GM21360 (cell line): Measurements from ENCODE around the gene MAK.
"Not testable (repeated sequence)": the region's sequence is repeated elsewhere in the genome, so short reads cannot be mapped to it uniquely, and the experiment has no call there.

Experiments used
- ATAC-seq: cut with Tn5 transposase; IDR thresholded peaks from one replicate; pipeline ENCODE4 v1.9.1; 2021; ENCODE audit warnings: mild to moderate bottlenecking, moderate library complexity; ENCODE audit not compliant: unreplicated experiment

Gene MAK

GRCh38 chr6:10854922-10855632 lies 16.7 kb upstream of the MAK start:
- ATAC-seq, result no peak

- ATAC-seq, result not testable (repeated sequence)
Observed at GRCh38 chr6:10853849-10854300, 15.5 kb upstream of the MAK start.

- no peak for ATAC-seq
Observed at GRCh38 chr6:10852361-10852960, 14.1 kb upstream of the MAK start.

GRCh38 chr6:10850728-10851127 lies 12.4 kb upstream of the MAK start:
- no peak for ATAC-seq

GRCh38 chr6:10849901-10850300 lies 11.6 kb upstream of the MAK start:
- ATAC-seq, result no peak

DNA sequence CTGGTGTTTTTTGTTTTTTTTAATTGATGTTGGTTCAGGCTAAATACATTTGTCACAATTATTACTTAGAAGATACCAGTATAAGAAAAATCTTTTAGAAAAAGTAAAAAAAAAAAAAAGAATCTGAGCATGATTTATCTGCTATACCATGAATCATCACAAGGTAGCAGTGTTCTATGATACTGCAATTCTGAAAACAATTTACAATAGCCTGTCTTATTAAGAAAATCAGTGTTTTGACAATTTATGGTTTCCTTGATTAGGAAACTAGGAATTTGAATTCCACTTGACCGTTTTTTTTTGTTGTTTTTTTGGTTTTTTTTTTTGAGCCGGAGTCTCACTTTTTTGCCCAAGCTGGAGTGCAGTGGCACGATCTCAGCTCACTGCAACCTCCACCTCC lies 9.3 kb upstream of the MAK start:
- no peak for ATAC-seq

GRCh38 chr6:10843554-10843953 lies 5.2 kb upstream of the MAK start:
- ATAC-seq, result no peak

GRCh38 chr6:10838794-10839333 lies 525 bp upstream of the MAK start:
- peak; percentile 70 for ATAC-seq

- ATAC-seq, result no peak
Observed at GRCh38 chr6:10837622-10837994, 731 bp downstream of the MAK start.

DNA sequence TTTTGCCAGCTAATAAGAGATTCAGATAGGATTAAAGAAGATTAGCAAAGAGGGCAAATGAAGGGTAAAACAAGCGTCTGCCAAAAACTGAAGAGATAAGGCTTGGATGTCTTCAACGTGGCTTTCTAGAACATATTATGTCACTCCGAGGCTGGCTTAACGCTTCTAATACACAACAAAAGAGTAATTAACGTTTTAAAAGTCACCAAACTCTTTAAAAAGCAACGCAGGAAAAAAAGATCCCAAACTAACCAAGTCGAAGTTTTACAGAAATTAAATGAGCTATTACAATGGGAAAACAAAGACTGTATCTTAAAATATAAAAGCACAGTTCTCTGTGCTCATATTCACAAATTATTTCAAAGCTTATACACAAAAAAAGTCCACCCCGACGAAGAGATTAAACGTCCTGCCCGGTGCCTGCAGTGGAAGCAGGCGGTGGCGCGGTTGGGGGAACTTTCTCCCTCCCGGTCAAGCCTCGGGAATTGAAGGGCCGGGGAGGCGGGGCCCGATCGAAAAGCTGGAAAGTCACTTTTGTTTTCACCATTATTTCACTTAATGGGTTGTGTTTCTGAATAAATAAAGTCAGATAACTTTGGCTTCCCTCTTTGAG lies 1.2 kb downstream of the MAK start:
- ATAC-seq, result no peak

DNA sequence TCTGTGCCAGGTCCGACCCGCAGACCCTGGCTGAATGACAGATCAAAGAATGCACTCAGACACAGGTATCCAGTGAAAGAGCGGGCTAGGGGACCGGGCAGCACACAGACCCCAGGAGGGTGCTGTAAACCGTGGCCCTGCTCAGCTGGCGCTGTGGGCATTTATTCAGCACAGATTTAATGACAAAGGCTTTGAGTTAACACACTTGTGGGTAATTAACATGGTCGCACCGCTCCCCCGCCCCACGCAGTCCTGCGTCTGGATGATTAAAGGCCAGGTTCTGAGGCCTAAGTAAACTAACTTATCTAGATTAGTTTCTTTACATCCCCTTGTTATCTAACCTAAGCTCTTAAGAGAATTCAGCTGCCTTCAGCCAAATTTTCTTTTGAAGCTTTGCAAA lies 3.5 kb downstream of the MAK start:
- no peak for ATAC-seq

DNA sequence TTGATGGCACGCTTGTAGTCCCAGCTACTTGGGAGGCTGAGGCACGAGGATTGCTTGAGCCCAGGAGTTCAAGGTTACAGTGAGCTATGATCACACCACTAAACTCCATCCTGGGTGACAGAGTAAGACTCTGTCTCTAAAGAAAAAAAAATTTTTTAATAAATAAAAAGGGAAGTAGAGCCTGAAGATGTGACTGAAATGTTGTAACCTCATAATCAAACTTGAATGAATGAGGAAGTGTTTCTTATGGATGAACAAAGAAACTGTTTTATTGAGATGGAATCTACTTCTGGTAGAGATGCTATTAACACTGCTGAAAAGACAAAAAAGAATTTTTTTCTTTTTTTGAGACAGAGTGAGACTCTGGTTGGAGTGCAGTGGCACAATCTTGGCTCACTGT lies 6.7 kb downstream of the MAK start:
- ATAC-seq, result no peak

DNA sequence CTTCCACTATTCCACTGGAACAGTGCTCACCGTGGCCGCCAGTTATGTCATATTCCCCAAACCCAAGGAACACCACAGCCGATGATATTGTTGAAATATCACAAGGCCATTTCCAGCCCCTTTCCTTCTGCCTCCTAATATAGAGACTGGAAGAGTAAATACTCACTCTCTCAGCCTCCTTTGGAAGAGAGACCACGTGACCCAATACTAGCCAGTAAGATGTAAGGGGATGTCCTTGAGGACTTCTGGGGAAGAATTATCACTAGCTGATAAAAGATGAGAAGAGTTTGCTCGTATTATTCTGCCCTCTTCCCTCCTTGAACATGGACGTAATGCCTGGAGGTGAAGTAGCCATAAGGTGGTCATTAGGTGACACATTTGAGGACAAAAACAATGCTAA lies 13.5 kb downstream of the MAK start:
- ATAC-seq, result no peak

- no peak for ATAC-seq
Observed at GRCh38 chr6:10824297-10824696, 14.0 kb downstream of the MAK start.

DNA sequence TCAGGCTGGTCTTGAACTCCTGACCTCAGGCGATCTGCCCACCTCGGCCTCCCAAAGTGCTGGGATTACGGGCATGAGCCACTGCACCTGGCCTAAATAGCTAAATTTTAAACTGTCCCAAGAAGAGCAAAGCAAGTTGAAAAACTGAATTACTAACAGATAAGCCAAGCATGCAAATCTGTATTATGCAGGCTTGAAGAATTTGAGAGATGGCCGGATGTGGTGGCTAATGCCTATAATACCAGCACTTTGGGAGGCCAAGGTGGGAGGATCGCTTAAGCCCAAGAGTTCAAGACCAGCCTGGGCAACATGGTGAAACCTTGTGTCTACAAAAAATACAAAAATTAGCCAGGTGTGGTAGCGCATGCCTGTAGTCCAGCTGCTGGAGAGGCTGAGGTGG lies 24.2 kb downstream of the MAK start:
- ATAC-seq, result not testable (repeated sequence)

GRCh38 chr6:10809098-10809497 lies 29.2 kb downstream of the MAK start:
- no peak for ATAC-seq

DNA sequence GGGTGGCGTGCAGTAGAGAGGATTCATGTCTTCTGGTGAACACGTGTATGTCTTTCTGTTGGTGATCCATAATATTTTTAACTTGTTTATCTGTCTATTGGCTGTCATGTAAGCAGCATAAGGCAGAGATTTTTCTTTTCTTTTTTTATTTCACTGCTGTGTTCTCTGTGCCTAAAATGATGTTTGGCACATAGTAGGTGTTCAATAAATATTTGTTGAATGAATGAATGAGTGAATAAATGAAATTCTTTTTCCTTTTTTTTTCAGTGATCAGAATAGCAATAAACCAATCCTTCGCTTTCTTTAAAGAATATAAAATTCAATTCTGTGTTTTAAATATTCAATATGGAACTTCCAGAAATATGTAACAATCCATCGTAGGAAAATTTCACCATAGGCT lies 30.0 kb downstream of the MAK start:
- ATAC-seq, result no peak

GRCh38 chr6:10801224-10801848 lies 37.0 kb downstream of the MAK start:
- ATAC-seq, result peak; percentile 91

- ATAC-seq, result no peak
Observed at GRCh38 chr6:10800810-10801209, 37.5 kb downstream of the MAK start.

GRCh38 chr6:10794239-10794638 lies 44.1 kb downstream of the MAK start:
- no peak for ATAC-seq

DNA sequence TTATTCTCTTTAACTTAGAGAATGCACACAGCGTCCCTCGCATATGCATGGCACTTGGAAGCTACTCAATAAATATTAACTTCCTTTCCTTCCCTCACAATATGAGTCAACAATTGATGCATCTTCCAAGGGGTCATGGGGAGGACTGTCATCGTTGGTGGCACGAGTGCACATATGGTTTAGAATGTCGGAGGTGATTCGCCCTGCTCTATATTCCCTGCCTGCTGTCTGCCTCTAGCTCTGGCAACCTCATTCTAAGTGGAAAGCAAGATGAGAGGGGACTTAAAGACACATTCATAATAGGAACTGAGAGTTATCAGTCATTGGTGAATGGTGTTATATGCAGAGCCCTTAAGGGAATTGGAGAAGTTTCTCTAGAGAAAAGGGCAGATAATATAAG lies 44.6 kb downstream of the MAK start:
- no peak for ATAC-seq

DNA sequence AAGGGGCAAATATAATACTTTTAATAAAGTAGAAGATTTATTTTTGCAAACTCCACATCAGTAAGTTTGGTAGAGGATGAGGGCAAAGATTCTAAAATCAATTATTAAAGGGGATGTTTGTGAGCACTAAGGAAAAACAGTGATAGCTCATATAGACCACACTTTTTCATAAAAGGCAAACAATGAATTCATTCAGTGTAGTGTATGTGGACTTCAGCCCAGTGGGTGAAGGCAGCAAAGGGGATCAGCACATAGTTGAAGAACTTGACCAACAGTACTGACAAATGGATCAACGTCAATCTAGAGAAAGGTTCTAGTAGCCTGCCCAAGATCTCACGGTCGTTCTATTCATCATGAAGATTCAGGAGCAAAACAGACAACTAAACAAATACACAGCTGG lies 45.3 kb downstream of the MAK start:
- no peak for ATAC-seq
